Cardiac muscle cell (in vitro differentiated cells and primary cell): Measurements from ENCODE around the gene COG7. TPM values are rescaled to one million over a fixed set of nuclear protein-coding genes. Genes with fewer than 3 reads are reported as not detected.
A peak's percentile ranks its signal among the peaks of the same experiment; 100 is the strongest.
"Not testable (repeated sequence)": the region's sequence is repeated elsewhere in the genome, so short reads cannot be mapped to it uniquely, and the experiment has no call there.

Experiments
- DNase-seq, 2 donors: peaks; one replicate each; pipeline versions ENCODE4 v3.0.0 to v3.0.0-alpha.2; 2010 to 2017; ENCODE audit warnings: low read depth in 1 of 2, low spot score in 1 of 2
- H3K27ac ChIP-seq: fragments of 200-600 bp; sonication (generic); 2 replicates; pipeline ENCODE4 v1.5.1; 2016
- H3K27me3 ChIP-seq: fragments of 200-600 bp; sonication (generic); 2 replicates; pipeline ENCODE4 v1.6.0; 2016; ENCODE audit warnings: control low read depth
- H3K36me3 ChIP-seq: fragments of 200-600 bp; sonication (generic); 2 replicates; pipeline ENCODE4 v1.5.1; 2016; ENCODE audit warnings: control low read depth
- H3K4me1 ChIP-seq: fragments of 200-600 bp; sonication (generic); 2 replicates; pipeline ENCODE4 v1.8.1; 2017; ENCODE audit warnings: low read depth, mild to moderate bottlenecking, mixed run types
- H3K4me3 ChIP-seq: fragments of 200-600 bp; sonication (generic); 2 replicates; pipeline ENCODE4 v1.5.1; 2016; ENCODE audit warnings: mild to moderate bottlenecking
- H3K9me3 ChIP-seq: fragments of 200-600 bp; sonication (generic); 2 replicates; pipeline ENCODE4 v1.5.1; 2017; ENCODE audit warnings: low read depth, mild to moderate bottlenecking, control low read depth
- polyA plus RNA-seq: library from polyadenylated mRNA; unstranded; fragments of >200 nt; fragmentation: Nextera tagmentation; extraction: Ambion mirVana; gene quantifications from 2 replicates; pipeline ENCODE4 v1.2.1, GENCODE V29; 2016
- total RNA-seq: library from RNA; depleted of rRNA; stranded (reverse); fragments of >200 nt; gene quantifications from 2 replicates; pipeline ENCODE4 v1.2.3, GENCODE V29; 2016
- TF ChIP-seq, protein P1 (sequence below): IDR thresholded peaks from 2 replicates; pipeline ENCODE4 v1.5.1; 2012; ENCODE audit warnings: low read depth, mild to moderate bottlenecking, low read length

The COG7 gene
- total and polyA plus RNA-seq, 2 experiments from 2014 or later = 10.6 to 23.5 TPM

DNA sequence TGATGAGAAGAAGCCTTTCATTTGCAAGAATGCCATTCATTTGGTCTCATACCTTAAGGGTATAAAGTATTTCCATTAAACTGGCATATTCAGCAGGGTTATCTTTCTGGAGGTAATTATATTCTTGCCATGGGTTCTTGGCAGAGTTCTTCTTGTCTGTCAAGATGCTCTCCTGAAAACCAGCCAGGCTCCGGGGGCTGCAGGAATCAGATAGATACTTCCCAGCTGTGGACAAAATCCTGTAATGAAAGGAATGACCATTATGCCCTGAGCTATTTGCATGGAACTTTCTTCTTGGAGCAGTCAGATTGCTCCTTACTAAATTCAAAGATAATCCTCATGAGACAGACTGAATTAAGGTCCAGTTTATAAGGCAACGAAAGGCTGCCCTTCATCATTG, 47.0 kb downstream of the COG7 start:
- H3K27me3 ChIP-seq = no peaks in the 10 kb centered on the region
- no peak for DNase-seq
- TF ChIP-seq, protein P1, sequence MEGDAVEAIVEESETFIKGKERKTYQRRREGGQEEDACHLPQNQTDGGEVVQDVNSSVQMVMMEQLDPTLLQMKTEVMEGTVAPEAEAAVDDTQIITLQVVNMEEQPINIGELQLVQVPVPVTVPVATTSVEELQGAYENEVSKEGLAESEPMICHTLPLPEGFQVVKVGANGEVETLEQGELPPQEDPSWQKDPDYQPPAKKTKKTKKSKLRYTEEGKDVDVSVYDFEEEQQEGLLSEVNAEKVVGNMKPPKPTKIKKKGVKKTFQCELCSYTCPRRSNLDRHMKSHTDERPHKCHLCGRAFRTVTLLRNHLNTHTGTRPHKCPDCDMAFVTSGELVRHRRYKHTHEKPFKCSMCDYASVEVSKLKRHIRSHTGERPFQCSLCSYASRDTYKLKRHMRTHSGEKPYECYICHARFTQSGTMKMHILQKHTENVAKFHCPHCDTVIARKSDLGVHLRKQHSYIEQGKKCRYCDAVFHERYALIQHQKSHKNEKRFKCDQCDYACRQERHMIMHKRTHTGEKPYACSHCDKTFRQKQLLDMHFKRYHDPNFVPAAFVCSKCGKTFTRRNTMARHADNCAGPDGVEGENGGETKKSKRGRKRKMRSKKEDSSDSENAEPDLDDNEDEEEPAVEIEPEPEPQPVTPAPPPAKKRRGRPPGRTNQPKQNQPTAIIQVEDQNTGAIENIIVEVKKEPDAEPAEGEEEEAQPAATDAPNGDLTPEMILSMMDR = no peak
- H3K4me1 ChIP-seq = no peaks in the 10 kb centered on the region
- no peak overlapping the region for H3K27ac ChIP-seq
- no peak overlapping the region for H3K4me3 ChIP-seq
- H3K36me3 ChIP-seq = peaks cover 20% of the 10 kb centered on the region
- H3K9me3 ChIP-seq = no peaks in the 10 kb centered on the region

GRCh38 chr16:23403547-23403946, 49.4 kb downstream of the COG7 start:
- Histone ChIP-seq H3K27me3 (no peaks in the 10 kb centered on the region), H3K4me1 (no peaks in the 10 kb centered on the region), H3K36me3 (peaks cover 14% of the 10 kb centered on the region), H3K27ac (no peak overlapping the region), H3K4me3 (no peak overlapping the region), H3K9me3 (no peaks in the 10 kb centered on the region)
- TF ChIP-seq, protein P1 = no peak
- DNase-seq = no peak

DNA sequence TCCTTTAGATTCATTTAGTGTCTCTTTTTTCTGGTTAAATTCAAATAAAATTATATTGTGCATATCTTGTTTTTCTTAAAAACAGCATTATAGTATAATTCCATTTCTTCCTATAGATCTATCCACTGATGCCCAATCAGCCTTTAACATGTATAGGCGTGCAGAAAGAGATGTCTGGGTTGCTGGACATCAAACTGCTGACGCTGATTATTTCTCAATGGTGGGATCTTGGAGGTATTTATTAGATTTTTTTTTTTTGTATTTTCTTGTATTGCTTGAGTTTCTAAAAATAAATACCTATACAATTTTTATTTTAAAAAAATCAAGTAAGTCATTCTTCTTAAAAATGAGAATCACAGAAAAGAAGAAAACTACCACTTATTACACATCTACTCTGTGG, 50.9 kb downstream of the COG7 start:
- Histone ChIP-seq H3K4me3 (no peak overlapping the region), H3K9me3 (no peaks in the 10 kb centered on the region), H3K36me3 (peaks cover 21% of the 10 kb centered on the region), H3K4me1 (no peaks in the 10 kb centered on the region), H3K27ac (no peak overlapping the region), H3K27me3 (no peaks in the 10 kb centered on the region)
- TF ChIP-seq, protein P1 = no peak
- DNase-seq = no peak

- Histone ChIP-seq H3K4me3 (no peak overlapping the region), H3K27me3 (no peaks in the 10 kb centered on the region), H3K9me3 (no peaks in the 10 kb centered on the region), H3K36me3 (peaks cover 21% of the 10 kb centered on the region), H3K27ac (no peak overlapping the region), H3K4me1 (no peaks in the 10 kb centered on the region)
- no peak for DNase-seq
- TF ChIP-seq, protein P1 = no peak
Measured at GRCh38 chr16:23401139-23401538, 51.9 kb downstream of the COG7 start.

GRCh38 chr16:23400447-23400846, 52.5 kb downstream of the COG7 start:
- not testable (repeated sequence) for H3K4me1 ChIP-seq, H3K27ac ChIP-seq, DNase-seq, H3K4me3 ChIP-seq, H3K27me3 ChIP-seq, H3K9me3 ChIP-seq
- peaks cover 16% of the 10 kb centered on the region for H3K36me3 ChIP-seq

DNA sequence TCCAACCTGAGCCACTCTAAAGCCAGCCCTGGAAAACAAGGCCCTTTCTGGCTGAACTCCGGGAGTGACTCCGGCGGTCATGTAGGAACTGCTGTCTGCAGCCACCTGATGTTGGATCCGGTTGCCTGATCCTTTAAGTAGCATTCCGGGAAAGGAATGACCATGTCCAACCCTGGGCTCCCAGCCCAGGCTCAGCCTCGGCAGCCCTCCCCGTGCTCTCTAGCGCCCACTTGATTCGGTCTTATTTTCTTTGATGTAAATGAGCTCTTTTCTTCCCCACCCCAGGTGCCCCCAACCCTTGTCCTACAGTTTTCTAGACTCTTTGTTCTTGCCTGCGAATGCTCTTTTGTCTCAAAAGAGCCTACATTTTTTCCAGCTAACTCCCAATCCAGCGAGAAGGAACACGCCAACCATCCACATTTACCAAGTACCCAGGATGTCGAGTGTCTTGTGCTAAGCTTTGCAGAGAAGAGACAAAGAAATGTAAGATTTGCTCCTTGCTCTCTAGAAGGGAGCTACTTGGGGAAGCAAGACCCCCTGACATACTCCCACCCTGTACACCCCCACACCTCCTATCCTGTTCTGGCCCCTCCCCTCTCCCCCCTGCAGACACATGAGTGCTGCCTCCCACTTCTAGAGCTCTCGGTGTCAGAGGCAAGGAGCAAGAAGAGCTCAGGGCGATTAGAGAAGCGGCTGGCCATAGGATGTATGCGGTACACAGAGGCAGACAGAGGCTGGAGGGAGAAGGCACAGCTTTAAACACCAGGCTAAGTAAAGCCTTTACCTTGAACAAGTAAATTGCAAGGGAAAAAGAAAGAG, 53.8 kb downstream of the COG7 start:
- Histone ChIP-seq H3K36me3 (peaks cover 14% of the 10 kb centered on the region), H3K4me3 (no peak overlapping the region), H3K27ac (no peak overlapping the region), H3K9me3 (no peaks in the 10 kb centered on the region), H3K4me1 (no peaks in the 10 kb centered on the region), H3K27me3 (no peaks in the 10 kb centered on the region)
- DNase-seq = peak in 1 of 2 donors; percentile 52
- TF ChIP-seq, protein P1 = no peak
